Stomach (tissue), 4 donors: ENCODE measurements around the gene RBMS3.
"Not testable (repeated sequence)": the region's sequence is repeated elsewhere in the genome, so short reads cannot be mapped to it uniquely, and the experiment has no call there.

Source experiments
- CTCF ChIP-seq, 7 experiments: fragments of 450-650 bp in 4 of 7; fragments of 200-600 bp in 3 of 7; sonication (generic) in 3 of 7; IDR thresholded peaks; one replicate each; pipeline ENCODE4 v1.5.1; 2016 to 2019; ENCODE audit warnings: antibody characterized with exemption in 7 of 7, control low read depth in 2 of 7, mild to moderate bottlenecking in 1 of 7
- POLR2AphosphoS5 ChIP-seq, 3 donors: sonication (generic); formaldehyde crosslinking; IDR thresholded peaks; one replicate each; pipeline ENCODE4 v1.6.1; 2016; ENCODE audit warnings: antibody characterized with exemption in 3 of 3

- TF ChIP-seq CTCF, POLR2AphosphoS5 (IDR thresholded peaks at IDR 0.05): not testable (repeated sequence)
Measured at GRCh38 chr3:29393946-29394345, 113.1 kb downstream of the RBMS3 start.
